Transverse colon (tissue), 4 donors: ENCODE data around the gene ARHGAP31.

Experiments used
- CTCF ChIP-seq, 5 experiments: fragments of 200-600 bp in 3 of 5; fragments of 450-650 bp in 2 of 5; sonication (generic) in 3 of 5; IDR thresholded peaks; 1 replicate in 2 of 5; 2 replicates in 3 of 5; pipeline ENCODE4 v1.5.1; 2016 to 2017; ENCODE audit warnings: antibody characterized with exemption in 5 of 5, inconsistent platforms in 3 of 5, mild to moderate bottlenecking in 2 of 5, moderate library complexity in 1 of 5
- EP300 ChIP-seq: sonication (generic); formaldehyde crosslinking; IDR thresholded peaks from one replicate; pipeline ENCODE4 v1.6.1; 2017; ENCODE audit warnings: antibody characterized with exemption, low read depth
- POLR2A ChIP-seq: fragments of 450-650 bp; IDR thresholded peaks from one replicate; pipeline ENCODE4 v1.6.1; 2016; ENCODE audit warnings: antibody characterized with exemption, mild to moderate bottlenecking, moderate library complexity
- POLR2AphosphoS5 ChIP-seq, 3 donors: sonication (generic); formaldehyde crosslinking; IDR thresholded peaks; one replicate each; pipeline ENCODE4 v1.6.1; 2016; ENCODE audit warnings: antibody characterized with exemption in 3 of 3

DNA sequence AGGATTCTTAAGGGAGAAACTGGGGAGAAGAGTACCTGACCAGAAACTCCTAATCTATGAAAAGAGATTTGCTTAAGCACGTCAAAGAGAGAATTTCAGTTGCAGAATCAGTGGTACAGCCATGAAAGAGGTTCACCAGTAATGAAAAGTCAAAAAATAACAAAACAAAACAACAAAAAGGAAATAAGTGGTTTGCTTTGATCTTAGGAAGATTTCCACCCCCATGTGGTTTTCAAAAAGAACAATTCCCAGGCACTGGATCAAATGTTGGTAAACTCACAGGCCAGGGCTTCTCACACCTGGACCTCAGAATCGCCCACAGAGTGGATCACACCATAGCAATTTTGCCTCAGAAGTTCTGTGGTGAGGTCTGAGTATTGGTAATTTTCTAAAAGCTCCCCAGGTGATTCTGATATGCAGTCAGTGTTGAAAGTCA, 101.8 kb downstream of the ARHGAP31 start:
- TF ChIP-seq POLR2A (no peak), CTCF (IDR thresholded peaks at IDR 0.05) (no peak), EP300 (no peak), POLR2AphosphoS5 (IDR thresholded peaks at IDR 0.05) (no peak)
